ENCODE results near the gene CNEP1R1.

DNA sequence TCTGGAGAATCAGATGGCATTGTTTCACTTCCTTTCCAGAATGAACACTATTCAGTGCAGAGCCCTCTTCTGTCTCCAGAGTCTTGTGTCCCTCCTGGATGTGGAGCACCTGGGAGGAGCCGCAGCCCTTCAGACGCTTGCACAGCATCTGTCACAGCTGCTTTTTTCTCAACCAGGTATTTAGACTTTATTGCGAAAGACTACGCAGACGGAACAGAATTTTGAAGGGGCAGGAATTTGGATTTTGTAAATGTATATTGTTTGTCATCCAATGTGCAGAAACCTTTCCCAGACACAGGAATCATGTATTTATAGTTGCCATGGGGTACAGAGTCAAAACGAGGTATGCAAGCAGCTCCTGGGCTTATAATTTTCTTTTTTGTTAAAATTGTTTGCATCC, 61.2 kb downstream of the CNEP1R1 start:
- TF ChIP-seq, protein P1, sequence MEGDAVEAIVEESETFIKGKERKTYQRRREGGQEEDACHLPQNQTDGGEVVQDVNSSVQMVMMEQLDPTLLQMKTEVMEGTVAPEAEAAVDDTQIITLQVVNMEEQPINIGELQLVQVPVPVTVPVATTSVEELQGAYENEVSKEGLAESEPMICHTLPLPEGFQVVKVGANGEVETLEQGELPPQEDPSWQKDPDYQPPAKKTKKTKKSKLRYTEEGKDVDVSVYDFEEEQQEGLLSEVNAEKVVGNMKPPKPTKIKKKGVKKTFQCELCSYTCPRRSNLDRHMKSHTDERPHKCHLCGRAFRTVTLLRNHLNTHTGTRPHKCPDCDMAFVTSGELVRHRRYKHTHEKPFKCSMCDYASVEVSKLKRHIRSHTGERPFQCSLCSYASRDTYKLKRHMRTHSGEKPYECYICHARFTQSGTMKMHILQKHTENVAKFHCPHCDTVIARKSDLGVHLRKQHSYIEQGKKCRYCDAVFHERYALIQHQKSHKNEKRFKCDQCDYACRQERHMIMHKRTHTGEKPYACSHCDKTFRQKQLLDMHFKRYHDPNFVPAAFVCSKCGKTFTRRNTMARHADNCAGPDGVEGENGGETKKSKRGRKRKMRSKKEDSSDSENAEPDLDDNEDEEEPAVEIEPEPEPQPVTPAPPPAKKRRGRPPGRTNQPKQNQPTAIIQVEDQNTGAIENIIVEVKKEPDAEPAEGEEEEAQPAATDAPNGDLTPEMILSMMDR (IDR thresholded peaks at IDR 0.05) = no peak
- TF ChIP-seq POLR2A (IDR thresholded peaks at IDR 0.05) (no peak), POLR2AphosphoS5 (IDR thresholded peaks at IDR 0.05) (no peak), EP300 (IDR thresholded peaks at IDR 0.05; ENCODE audit: low read depth) (no peak)
